ENCODE data around the gene SELENOP.

DNA sequence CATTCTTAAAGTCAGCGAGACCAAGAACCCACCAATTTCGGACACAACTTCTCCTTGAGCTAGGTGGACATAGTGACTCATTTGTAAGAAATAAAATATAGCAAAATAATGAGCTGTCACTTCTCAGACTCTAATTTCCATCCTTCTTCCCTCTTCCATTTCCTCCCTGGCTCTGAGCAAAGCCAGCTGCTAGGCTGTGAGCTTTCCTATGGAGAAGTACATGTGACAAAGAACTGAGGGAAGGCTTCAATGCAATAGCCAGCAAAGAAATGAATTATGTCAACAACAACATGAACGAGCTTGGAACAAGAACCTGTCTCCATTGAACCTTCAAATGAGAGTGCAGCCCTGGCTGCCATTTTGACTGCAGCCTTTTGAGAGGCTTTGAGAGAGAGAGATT lies 25.9 kb upstream of the SELENOP start:
- TF ChIP-seq EZH2 (IDR thresholded peaks at IDR 0.05; ENCODE audit: insufficient read depth, poor library complexity, severe bottlenecking) = no peak
- TF ChIP-seq EZH2phosphoT487 (IDR thresholded peaks at IDR 0.05; ENCODE audit: insufficient read depth, low read depth) = no peak

Measured in GM23248 (cell line).